ENCODE results near the gene SIPA1L3.

SIPA1L3 gene

GRCh38 chr19:37981785-37982475 is 74.9 kb downstream of the SIPA1L3 start:
- TF ChIP-seq, protein P1, sequence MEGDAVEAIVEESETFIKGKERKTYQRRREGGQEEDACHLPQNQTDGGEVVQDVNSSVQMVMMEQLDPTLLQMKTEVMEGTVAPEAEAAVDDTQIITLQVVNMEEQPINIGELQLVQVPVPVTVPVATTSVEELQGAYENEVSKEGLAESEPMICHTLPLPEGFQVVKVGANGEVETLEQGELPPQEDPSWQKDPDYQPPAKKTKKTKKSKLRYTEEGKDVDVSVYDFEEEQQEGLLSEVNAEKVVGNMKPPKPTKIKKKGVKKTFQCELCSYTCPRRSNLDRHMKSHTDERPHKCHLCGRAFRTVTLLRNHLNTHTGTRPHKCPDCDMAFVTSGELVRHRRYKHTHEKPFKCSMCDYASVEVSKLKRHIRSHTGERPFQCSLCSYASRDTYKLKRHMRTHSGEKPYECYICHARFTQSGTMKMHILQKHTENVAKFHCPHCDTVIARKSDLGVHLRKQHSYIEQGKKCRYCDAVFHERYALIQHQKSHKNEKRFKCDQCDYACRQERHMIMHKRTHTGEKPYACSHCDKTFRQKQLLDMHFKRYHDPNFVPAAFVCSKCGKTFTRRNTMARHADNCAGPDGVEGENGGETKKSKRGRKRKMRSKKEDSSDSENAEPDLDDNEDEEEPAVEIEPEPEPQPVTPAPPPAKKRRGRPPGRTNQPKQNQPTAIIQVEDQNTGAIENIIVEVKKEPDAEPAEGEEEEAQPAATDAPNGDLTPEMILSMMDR (IDR thresholded peaks at IDR 0.05; ENCODE audit: insufficient read depth, low read depth, low read length, missing control alignments): no peak
- H3K4me3 ChIP-seq (ENCODE audit: low read depth, low read length): no peak overlapping the region
- no peak for DNase-seq (ENCODE audit: low read depth)

- no peak for DNase-seq (ENCODE audit: low read depth)
- TF ChIP-seq, protein P1 (IDR thresholded peaks at IDR 0.05; ENCODE audit: insufficient read depth, low read depth, low read length, missing control alignments): no peak
- no peak overlapping the region for H3K4me3 ChIP-seq (ENCODE audit: low read depth, low read length)
Observed at GRCh38 chr19:37982655-37983054, 75.6 kb downstream of the SIPA1L3 start.

DNA sequence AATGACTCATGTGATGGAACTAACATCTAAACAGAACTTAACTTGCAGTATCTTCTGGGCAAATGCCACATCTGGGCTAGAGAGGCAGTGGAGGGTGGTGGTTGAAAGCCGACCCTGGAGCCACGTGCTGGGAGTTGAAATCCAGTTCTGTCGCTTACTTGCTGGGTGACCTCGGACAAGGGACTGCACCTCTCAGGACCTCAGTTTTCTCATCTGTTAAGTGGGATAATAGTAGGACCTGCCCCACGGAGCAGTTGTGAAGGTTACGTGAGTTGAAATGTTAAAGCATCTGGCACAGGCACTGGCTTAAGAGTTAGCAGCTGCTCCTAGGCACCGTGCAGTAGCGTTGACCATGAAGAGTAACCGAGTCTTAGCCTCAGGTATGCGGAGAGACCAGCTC is 76.1 kb downstream of the SIPA1L3 start:
- H3K4me3 ChIP-seq (ENCODE audit: low read depth, low read length): no peak overlapping the region
- TF ChIP-seq, protein P1 (IDR thresholded peaks at IDR 0.05; ENCODE audit: insufficient read depth, low read depth, low read length, missing control alignments): no peak
- DNase-seq (ENCODE audit: low read depth): no peak

DNA sequence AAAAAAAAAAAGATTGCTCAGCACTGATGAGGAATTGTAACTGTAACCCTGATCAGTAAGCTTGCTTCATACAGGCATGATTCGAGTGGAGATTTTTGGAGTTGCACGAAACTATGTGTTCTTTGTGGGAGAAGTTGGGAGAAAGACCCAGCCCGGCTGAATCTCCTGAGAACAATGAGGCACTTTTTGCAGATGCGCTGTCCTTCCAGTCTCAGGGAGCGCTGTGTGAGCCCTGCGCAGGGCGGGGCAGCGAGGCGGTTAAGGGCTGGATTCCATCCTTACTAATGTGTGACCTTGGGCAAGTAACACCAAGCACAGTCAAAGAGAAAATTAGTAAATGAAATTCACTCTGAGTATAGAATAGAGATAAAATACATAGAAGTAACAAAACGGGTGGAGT is 76.9 kb downstream of the SIPA1L3 start:
- TF ChIP-seq, protein P1 (IDR thresholded peaks at IDR 0.05; ENCODE audit: insufficient read depth, low read depth, low read length, missing control alignments): no peak
- no peak for DNase-seq (ENCODE audit: low read depth)
- no peak overlapping the region for H3K4me3 ChIP-seq (ENCODE audit: low read depth, low read length)

DNA sequence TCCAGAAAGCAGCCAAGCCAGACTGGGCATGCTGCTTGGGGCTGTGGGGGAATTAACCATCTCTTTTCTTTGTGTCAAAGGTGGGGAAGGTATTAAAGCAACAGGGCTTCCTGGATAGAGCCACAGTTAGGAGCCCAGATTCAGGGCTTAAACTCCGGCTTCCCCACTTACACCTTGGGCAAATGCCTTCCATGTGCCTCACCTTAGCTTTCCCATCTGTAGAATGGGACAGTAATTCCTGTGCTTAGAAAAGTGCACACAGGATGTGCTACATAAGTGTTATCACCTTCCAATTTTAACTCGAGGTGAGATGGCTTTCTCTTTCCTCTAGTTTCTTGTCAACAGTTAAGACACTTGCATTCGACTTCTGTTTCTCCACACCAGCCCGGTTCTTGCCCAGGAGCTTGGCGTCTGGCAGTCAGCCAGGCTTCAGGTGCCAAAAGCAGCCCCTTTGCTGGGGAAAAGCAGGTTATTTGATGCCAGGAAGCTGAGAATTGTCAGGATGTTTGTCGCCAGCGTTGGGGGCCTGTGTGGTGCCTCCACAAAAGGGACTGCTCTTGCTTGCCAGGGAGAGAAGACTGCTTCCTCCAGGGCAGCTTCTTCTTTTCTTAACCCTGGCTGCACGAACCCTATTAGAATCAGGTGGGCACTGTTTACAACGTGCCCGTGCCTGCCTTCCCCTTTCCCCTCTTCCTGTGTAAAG is 79.2 kb downstream of the SIPA1L3 start:
- TF ChIP-seq, protein P1 (IDR thresholded peaks at IDR 0.05; ENCODE audit: insufficient read depth, low read depth, low read length, missing control alignments): no peak
- peak; percentile 65 for DNase-seq (ENCODE audit: low read depth)
- H3K4me3 ChIP-seq (ENCODE audit: low read depth, low read length): peak overlapping the region; percentile 26

DNA sequence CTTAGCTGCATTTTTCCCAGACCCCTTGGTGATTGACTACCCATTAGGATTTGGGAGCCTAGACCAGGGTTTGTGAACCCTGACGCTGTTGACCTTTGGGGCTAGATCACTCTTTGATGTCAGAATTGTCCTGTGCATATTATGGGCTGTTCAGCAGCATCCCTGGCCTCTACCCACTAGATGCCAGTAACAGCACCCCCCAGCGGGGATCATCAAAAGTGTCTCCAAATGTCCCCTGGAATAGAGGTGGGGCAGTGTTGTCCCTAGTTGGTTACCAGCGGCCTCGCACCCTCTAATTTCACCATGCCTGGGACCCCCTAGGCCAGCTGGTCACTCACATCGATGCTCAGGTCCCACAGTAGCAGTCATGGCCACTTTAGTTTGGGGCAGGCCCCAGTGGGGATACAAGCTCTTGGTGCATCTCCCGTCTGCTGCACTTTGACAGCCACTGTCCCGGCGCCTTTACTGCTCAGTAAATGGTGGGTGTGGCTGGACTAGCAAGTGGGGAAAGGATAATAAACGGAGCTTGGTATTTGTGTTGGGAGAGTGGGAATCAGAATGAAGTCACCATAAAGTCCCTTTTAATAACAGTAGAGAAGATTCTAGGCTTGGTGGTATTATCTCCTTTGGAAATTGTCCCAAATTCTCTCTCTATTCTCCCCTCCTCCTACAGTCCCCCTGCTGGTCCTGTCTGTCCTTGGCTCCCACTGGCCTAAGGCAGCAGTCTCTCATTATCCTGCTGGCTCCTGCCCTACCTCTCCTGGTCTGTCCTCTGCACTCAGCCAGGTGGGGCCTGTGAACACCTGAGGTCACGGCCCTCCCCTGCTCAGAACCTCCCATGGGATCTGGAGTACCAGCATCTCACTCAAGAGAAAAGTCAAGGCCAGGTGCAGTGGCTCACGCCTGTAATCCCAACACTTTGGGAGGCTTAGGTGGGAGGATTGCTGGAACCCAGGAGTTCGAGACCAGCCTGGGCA is 80.6 kb downstream of the SIPA1L3 start:
- peak; percentile 64 for DNase-seq (ENCODE audit: low read depth)
- TF ChIP-seq, protein P1 (IDR thresholded peaks at IDR 0.05; ENCODE audit: insufficient read depth, low read depth, low read length, missing control alignments): peak; percentile 58
- no peak overlapping the region for H3K4me3 ChIP-seq (ENCODE audit: low read depth, low read length)

Measured in GM12865 (cell line).